GM19452 (cell line): Measurements from ENCODE around the gene FCHSD2.
"Not testable (repeated sequence)": the region's sequence is repeated elsewhere in the genome, so short reads cannot be mapped to it uniquely, and the experiment has no call there.

Experiments used
- ATAC-seq: cut with Tn5 transposase; IDR thresholded peaks from one replicate; pipeline ENCODE4 v1.9.1; 2021; ENCODE audit not compliant: unreplicated experiment

FCHSD2 gene

DNA sequence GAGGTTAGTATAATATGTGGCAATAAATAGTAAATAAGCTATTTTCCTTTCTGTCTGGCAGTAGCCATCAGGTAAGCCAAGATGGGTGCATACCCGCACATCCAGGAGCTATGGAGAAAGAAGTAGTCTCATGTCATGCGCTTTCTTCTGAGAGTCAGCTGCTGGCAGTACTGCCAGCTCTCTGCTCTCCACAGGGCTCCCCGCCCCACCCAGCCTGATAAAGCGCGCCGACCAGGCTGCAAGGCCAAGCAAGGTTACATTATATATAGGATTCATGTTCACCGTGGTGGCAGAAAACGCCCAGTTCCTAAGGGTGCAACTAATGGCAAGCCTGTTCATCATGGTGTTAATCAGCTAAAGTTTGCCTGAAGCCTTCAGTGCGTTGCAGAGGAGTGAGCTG, 201.7 kb downstream of the FCHSD2 start:
- ATAC-seq = no peak

DNA sequence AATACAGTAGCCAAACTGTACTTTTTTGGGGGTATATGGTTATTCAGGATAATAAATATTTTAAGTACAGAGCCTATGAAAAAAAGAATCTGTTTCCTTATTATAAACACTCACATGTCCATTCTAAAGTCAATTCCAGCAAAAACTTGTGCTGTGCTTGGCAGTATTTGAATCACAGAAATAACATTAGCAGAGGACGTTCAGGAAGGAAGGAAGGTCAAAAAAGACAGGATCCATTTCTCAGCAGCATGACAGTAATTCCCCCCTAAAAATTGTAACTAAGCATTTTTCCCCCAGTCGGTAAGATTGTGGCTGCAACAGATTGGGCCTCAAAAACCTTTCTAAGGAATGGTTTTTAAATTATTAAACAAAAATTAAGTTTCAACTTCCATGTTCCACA, 203.1 kb downstream of the FCHSD2 start:
- ATAC-seq = no peak

DNA sequence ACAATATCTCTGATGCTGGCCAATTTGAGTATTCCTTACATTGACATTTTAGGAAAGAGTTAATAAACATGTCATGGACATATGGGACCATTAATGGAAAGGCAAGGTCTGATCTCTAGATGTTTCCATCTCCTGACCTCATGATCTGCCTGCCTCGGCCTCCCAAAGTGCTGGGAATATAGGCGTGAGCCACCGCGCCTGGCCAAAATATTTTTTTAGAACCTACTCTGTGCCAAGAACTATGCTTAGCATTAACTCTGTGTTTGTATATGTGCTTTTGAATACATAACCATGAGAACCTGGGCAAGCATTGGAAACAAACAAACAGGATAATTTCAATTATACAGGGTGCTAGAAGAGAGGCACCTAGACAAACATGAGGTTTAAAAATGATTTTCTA, 204.7 kb downstream of the FCHSD2 start:
- ATAC-seq = no peak

DNA sequence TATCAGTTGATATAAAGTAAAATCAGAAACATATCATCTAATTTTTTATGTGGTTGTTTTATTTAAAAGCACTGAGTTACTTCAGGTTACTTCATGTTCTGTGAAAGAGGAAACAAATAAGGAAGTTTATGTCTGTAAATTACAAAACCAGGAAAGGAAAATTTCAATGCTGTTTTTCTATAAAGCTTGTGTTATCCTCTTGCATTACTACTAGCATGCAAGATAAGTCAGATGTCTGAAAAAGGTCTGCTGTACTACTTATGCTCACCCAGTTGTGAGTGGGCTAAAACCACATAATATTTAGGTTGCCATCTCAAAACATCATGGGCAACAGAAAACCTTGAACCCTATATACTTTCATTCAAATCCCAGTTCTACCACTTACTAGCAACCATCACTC, 206.4 kb downstream of the FCHSD2 start:
- ATAC-seq = no peak

DNA sequence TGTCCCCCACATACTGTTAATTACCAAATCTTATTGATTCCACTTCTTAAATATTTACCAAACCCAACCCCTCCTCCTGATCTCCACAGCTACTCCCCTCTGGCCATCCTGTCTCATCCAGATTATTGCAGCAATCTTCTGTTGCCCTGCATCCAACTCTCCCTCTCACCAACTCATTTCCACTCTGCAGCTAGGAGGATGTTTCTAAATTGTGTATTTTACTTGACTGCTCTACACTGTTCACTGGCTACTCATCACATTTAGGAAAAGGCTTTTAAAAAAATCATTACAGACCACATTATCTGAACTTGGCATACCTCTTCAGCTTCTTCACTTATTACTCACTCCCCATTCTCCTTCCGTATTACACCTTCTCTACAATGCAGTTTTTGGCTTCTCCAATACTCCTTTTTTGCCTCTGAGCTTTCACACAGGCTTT, 210.0 kb downstream of the FCHSD2 start:
- no peak for ATAC-seq

DNA sequence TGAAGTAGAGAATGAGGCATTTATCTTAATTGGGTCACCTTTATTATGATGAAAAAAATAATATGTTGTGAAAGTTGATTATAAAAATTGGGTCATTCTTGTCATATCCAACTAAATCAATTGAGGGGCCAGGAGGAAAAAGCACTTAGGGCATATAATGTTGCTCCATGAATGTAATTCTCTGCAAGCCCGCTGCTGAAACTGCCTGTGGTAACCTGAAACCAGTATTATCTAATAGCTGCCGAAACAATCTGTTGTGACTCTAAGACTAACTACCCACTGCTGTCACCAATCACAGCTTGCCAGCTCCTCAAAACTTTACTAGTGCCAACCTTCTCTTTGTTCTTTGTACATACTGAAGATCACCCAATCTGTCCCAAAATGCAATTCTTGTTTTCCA, 212.1 kb downstream of the FCHSD2 start:
- ATAC-seq = no peak

DNA sequence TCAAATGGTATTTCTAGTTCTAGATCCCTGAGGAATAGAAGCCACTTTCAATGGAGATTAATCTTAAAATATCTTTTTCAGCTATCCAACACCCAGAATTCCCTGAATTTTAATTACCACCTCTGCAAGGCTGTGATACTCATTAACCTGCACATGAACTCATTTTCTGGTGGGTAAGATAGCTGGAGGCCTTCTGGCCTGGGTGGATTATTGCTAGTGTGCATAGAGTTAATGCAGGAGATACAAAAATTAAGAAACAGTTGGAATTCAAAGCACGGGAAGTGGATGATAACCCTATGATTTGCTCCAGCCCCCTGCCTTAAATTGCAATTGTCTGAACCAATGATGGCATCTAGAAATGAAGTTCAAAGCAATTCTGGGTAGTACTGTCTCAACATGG, 212.9 kb downstream of the FCHSD2 start:
- ATAC-seq = no peak

DNA sequence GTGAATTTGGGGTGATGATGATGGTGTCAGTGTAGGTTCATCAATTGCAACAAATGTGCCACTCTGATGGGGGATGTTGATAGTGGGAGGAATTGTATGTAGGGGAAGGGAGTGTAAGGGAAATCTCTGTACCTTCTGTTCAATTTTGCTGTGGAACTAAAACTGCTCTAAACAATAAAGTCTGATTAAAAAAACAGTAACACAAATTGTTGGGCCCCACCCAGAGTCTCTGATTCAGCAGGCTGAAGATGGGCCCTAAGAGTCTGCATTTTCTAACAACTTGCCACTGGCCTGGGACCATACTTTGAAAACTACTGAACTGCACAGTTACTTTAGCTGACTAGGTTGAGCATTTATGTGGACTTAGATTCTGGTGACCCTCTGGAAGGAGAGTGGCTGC, 214.7 kb downstream of the FCHSD2 start:
- ATAC-seq = no peak

DNA sequence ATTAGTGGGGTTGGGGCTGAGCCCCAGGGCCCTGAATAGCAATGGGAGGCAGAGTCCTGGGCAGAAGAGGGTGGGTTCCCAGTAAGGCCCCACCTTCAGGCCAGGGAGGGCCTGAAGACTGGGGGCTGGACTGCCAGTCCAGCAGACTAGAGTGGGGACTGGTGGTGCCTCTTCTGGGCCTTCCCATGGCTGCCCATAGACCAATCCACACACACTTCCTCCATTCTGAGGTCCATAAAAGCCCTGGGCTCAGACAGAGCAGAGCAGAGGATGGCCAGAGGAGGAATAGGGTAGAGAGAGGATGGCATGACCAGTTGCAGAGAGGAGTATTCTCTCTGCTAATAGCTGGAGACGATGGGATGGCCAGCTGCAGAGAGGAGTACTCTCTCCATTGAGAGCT, 216.0 kb downstream of the FCHSD2 start:
- ATAC-seq = no peak

DNA sequence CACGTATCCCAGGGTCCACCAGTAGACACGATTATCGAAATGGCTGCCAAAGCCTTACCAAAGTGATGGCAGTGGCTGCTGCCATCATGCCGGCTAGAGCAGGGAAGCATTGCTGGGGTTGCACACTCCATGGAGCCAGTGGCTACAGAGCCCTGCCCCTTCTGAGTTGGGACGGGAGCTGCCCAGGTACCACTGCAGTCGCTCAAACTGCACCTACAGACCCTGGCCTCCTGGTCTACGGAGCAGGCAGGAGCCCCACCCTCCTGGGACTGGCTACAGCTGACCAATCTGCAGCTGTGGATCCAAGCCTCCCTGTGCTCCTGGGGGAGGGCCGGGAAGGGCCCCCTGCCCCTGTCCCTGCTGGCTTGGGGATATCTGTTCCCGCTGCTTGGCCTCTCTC, 216.5 kb downstream of the FCHSD2 start:
- no peak for ATAC-seq

DNA sequence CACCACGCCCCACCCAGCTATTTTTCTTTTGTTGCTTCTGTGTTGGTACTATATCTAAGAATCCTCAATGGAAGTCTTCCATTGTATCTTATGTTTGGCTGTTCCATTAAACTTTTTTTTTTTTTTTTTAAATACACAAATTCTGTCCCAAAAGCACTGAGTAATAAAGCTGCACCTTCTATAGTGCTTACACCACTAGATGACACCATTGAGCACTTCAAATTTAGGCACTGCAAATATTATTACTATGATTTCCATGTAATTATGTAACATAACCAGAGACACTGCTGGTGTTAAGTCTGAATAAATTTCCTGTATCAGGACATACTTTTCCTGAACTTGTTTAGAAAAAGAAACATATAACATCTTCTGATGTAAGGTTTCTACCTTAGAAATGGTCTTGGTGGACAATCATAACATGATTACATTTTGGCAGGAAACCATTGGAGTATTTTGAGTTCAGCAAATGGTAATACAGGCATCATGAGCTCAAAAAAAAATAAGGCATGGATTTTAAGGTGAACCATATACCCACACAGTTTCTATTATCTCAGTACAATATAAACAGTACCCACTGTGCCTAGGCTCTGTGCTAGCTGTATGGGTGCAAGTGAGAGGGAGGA, 217.4 kb downstream of the FCHSD2 start:
- no peak for ATAC-seq

DNA sequence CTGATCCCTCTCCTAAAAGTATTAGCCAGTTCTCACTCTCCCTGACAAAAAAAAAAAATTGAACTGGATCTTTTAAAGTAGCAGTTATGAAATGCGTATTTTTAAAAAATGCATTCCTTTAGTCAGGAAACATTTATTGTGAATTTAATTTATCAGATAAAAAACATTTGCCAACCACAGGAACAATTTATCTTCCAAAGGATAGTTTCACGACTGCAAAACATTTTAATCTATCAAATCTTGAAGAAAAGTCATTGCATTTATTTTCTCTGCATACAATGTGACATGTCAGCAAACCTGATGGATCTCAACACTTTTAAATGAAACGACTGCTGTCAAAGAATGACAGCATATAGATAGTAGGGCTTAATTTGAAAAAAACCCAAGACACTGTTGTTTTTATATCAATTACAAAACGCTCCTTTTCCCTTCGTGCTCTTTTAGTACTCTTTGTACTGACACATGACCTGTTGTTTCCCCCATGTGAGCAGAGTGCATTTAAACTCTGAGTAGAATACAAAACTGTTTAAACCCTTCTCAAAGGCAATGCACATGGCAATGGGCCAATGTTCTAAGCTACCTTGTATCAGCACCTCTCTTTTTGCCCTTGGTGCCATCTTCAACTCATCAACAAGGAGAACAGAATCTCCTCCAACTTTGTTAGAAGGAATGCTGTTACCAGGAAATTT, 220.9 kb downstream of the FCHSD2 start:
- no peak for ATAC-seq

DNA sequence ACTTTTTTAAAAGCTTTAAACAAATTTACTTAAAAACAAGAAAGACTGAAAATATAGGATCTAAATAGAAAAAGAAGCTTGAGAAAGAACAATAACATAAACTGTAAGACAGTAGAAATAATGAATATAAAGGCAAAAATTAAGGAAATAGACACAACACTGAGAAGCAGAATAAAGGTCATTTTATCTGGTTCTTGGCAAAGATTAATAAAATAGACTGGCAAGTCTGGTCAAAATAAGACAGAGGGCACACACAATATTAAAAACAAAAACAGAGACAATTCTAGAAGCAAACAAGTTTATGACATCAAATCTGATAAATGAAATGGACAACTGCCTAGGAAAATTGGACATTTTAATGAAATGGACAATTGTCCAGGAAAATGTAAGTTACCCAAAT, 222.1 kb downstream of the FCHSD2 start:
- no peak for ATAC-seq

DNA sequence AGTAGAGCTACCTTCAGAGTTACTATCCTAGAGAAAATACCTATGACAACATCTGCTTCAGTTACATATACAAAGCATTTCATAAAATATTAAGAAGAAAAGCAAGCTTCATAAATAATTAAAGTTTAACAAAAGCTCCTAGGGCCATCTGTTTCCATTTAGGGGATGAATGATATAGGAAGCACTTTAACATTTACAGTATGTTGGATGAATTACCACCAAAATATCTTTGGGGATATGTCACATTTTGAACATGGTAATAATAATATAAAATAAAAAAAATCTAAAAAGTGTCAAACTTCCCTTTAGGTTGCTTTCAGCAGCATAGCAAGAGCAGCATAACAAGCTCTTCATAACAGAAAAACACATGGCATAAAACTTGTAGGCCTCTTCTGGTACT, 223.3 kb downstream of the FCHSD2 start:
- ATAC-seq = no peak

DNA sequence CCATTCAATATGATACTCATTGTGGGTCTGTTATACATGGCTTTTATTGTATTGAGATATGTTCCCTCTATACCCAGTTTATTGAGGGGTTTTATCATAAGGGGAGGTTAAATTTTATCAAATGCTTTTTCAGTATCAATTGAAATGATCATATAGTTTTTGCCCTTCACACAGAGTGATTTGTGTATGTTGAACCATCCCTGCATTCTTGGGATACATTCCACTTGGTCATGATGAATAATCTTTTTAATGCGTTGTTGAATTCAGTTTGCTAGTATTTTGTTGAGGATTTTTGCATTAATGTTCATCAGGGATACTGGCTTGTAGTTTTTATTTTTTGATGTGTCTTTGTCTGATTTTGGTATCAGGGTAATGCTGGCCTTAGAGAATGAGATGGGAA, 229.9 kb downstream of the FCHSD2 start:
- no peak for ATAC-seq

DNA sequence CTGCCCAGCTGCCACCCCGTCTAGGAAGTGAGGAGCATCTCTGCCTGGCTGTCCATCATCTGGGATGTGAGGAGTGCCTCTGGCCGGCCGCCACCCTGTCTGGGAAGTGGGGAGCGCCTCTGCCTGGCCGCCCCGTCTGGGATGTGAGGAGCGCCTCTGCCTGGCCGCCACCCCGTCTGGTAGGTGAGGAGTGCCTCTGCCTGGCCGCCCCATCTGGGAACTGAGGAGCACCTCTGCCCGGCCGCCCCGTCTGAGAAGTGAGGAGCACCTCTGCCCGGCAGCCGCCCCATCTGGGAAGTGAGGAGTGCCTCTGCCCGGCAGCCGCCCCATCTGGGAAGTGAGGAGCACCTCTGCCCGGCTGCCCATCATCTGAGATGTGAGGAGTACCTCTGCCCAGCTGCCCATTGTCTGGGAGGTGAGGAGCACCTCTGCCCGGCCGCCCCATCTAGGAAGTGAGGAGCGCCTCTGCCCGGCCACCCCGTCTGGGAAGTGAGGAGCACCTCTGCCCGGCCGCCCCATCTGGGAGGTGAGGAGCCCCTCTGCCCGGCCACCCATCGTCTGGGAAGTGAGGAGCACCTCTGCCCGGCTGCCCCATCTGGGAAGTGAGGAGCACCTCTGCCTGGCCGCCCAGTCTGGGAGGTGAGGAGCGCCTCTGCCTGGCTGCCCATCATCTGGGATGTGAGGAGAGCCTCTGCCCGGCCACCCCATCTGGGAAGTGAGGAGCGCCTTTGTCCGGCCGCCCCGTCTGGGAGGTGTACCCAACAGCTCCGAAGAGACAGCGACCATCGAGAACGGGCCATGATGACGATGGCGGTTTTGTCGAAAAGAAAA, 232.3 kb downstream of the FCHSD2 start:
- ATAC-seq = not testable (repeated sequence)

DNA sequence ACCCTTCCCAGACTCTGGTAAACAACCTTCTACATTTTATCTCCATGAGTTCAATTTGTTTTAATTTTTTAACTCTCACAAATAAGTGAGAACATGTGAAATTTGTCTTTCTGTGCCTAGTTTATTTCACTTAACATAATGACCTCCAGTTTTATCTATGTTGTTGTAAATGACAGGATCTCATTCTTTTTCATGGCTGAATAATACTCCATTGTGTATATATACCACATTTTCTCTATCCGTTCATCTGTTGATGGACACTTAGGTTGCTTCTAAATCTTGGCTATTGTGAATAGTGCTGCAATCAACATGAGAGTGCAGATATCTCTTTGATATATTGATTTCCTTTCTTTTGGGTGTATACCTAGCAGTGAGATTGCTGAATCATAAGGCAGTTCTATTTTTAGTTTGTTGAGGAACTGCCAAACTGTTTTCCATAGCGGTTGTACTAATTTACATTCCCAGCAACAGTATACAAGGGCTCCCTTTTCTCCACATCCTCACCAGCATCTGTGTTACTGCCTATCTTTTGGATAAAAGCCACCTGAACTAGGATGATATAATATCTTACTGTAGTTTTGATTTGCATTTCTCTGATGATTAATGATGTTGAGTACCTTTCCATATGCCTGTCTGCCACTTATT, 234.0 kb downstream of the FCHSD2 start:
- ATAC-seq = no peak

DNA sequence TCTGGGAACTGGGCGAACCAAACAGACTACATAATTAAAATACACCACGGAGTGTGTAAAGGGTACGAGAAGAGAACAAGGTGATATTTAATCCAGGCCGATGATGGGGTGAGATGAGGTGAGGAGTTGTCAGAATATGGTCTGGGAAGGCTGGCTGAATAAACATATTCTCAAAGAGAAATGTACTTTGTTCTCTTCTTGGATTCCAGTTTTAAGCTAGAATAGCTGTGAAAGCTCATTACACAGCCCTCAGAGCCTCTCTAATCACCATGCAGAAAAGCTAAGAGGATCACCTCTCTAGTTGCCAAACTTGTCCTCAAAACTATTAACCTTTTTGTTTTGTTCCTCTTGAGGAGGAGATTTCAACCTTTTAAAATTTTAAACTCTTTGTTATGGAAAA, 238.1 kb downstream of the FCHSD2 start:
- no peak for ATAC-seq

DNA sequence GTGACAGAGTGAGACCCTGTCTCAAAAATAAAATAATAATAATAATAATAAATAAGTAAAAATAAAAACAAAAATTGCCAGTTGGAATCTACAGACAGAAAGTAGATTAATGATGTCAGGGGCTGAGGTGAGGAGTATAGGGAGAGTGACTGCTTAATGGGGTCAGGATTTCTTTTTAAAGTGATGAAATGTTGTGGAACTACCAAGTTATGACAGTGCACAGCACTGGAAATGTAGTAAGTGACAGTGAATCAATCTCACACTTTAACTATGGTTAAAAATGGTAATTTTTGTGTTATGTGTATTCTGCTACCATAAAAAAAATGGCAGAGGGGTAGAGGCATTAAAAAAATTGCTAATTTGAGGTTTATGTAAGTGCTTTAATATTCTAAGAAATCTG, 240.7 kb downstream of the FCHSD2 start:
- no peak for ATAC-seq

DNA sequence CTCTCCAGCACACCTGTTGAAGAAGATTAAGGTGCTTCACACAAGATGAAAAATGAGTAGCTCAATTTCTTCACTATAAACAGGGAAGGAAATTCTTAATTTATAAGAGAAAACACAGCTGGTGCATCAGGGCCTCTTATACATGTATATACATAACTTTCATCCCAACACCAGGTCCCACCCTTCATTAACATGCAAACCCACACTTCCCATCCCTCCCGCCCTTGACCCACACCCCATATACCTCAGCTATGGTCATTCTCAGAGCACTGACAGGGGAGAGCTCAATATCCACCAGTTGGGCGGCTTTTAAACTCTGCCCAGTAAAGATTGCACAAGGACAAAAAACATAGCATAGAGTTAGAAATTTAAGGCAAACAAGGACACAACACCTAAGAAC, 242.1 kb downstream of the FCHSD2 start:
- ATAC-seq = no peak

DNA sequence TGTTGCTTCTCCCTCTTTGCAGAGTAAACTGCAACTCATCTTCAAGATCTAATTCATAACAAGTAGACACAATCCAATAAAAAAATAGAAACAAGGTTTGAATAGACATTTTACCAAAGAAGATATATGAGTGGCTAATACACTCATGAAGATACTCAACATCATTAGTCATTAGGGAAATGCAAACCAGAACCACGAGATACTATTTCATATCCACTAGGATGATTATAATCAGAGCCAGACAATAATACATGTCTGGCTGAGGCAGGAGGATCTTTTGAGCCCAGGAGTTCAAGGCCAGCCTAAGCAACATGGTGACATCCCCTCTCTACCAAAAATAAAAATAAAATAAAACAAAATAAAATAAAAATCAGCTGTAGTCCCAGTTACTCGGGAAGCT, 242.9 kb downstream of the FCHSD2 start:
- ATAC-seq = no peak

DNA sequence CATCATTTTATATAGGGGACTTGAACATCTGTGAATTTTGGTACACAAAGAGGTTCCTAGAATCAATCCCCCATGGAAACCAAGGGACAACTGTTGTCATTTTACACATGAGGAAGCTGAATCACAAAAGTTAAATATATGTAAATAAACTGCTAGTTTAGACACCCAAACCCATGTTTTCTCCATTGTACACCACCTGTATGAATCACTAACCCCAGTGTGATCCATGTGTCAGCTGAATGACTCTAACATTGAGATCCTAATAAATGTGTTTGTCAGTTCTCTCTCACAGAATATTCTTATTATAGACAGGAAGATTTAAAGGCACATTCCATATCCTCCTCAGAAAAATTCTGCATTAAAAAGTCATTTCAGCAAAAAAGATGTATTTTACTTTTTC, 244.6 kb downstream of the FCHSD2 start:
- ATAC-seq = no peak
